ENCODE results near the gene ARHGAP30.

GRCh38 chr1:161046605-161047228 lies 23.0 kb downstream of the ARHGAP30 start:
- TF ChIP-seq POLR2AphosphoS5 (IDR thresholded peaks at IDR 0.05; ENCODE audit: insufficient read depth in 1 of 2, low read depth in 1 of 2) = no peak
- TF ChIP-seq, protein P1, sequence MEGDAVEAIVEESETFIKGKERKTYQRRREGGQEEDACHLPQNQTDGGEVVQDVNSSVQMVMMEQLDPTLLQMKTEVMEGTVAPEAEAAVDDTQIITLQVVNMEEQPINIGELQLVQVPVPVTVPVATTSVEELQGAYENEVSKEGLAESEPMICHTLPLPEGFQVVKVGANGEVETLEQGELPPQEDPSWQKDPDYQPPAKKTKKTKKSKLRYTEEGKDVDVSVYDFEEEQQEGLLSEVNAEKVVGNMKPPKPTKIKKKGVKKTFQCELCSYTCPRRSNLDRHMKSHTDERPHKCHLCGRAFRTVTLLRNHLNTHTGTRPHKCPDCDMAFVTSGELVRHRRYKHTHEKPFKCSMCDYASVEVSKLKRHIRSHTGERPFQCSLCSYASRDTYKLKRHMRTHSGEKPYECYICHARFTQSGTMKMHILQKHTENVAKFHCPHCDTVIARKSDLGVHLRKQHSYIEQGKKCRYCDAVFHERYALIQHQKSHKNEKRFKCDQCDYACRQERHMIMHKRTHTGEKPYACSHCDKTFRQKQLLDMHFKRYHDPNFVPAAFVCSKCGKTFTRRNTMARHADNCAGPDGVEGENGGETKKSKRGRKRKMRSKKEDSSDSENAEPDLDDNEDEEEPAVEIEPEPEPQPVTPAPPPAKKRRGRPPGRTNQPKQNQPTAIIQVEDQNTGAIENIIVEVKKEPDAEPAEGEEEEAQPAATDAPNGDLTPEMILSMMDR (IDR thresholded peaks at IDR 0.05) = no peak

Data from vagina (tissue), 2 donors.